HepG2 (cell line): ENCODE measurements around the gene PC. TPM values are rescaled to one million over a fixed set of nuclear protein-coding genes. Genes with fewer than 3 reads are reported as not detected.

Source experiments
- BCL6 ChIP-seq: IDR thresholded peaks from 2 replicates; pipeline ENCODE4 v1.6.1; 2016; ENCODE audit warnings: missing genetic modification reagents, missing compliant biosample characterization
- FOXA3 ChIP-seq: IDR thresholded peaks from 2 replicates; pipeline ENCODE4 v1.6.1; 2016; ENCODE audit warnings: missing genetic modification reagents, missing compliant biosample characterization
- HMG20A ChIP-seq: IDR thresholded peaks from 2 replicates; pipeline ENCODE4 v1.6.1; 2016; ENCODE audit warnings: borderline replicate concordance
- KLF16 ChIP-seq, 2 experiments: sonication (generic) in 1 of 2; formaldehyde crosslinking in 1 of 2; IDR thresholded peaks; 2 replicates each; pipeline versions ENCODE4 v1.6.1 to v1.8.0; 2016 to 2023; ENCODE audit warnings: missing genetic modification reagents in 2 of 2, missing compliant biosample characterization in 1 of 2
- LRRFIP1 ChIP-seq: sonication (generic); formaldehyde crosslinking; conservative IDR thresholded peaks from 2 replicates; pipeline ENCODE4 v1.4.0; 2020; ENCODE audit warnings: missing genetic modification reagents
- MAFG ChIP-seq: sonication (generic); formaldehyde crosslinking; IDR thresholded peaks from 2 replicates; pipeline ENCODE4 v1.5.1; 2020; ENCODE audit warnings: mild to moderate bottlenecking, missing genetic modification reagents
- MATR3 ChIP-seq: sonication (generic); formaldehyde crosslinking; IDR thresholded peaks from 2 replicates; pipeline ENCODE4 v1.4.0; 2020; ENCODE audit warnings: missing genetic modification reagents
- TCF7L2 ChIP-seq: IDR thresholded peaks from 2 replicates; pipeline ENCODE4 v1.6.1; 2011; ENCODE audit warnings: mild to moderate bottlenecking, low read depth, low read length, moderate library complexity
- ZBED4 ChIP-seq: sonication (generic); formaldehyde crosslinking; IDR thresholded peaks from 2 replicates; pipeline ENCODE4 v1.4.0; 2020; ENCODE audit warnings: missing genetic modification reagents, borderline replicate concordance
- ZBTB33 ChIP-seq: sonication (generic); formaldehyde crosslinking; IDR thresholded peaks from 2 replicates; pipeline ENCODE4 v1.4.0; 2020; ENCODE audit warnings: missing genetic modification reagents
- ZFP1 ChIP-seq: IDR thresholded peaks from 2 replicates; pipeline ENCODE4 v1.6.1; 2016
- ZNF180 ChIP-seq: sonication (generic); formaldehyde crosslinking; IDR thresholded peaks from 2 replicates; pipeline ENCODE4 v1.4.0; 2020; ENCODE audit warnings: low read depth, missing genetic modification reagents, borderline replicate concordance
- ZNF235 ChIP-seq: sonication (generic); formaldehyde crosslinking; IDR thresholded peaks from 2 replicates; pipeline ENCODE4 v1.8.1; 2023; ENCODE audit warnings: mild to moderate bottlenecking, missing genetic modification reagents, borderline replicate concordance
- ZNF530 ChIP-seq: sonication (generic); formaldehyde crosslinking; IDR thresholded peaks from 2 replicates; pipeline ENCODE4 v1.5.0; 2020; ENCODE audit warnings: low read depth, mild to moderate bottlenecking, missing genetic modification reagents
- ZNF713 ChIP-seq: sonication (generic); formaldehyde crosslinking; IDR thresholded peaks from 2 replicates; pipeline ENCODE4 v1.4.0; 2020; ENCODE audit warnings: mild to moderate bottlenecking, missing genetic modification reagents
- polyA plus RNA-seq, 8 experiments: library from polyadenylated mRNA; depleted of rRNA in 3 of 8; stranded (reverse) in 7 of 8; unstranded in 1 of 8; fragments of >200 nt; fragmentation: Illumina TruSeq in 4 of 8; extraction: Trizol in 4 of 8; gene quantifications; 2 replicates each; pipeline versions ENCODE4 v1.2.1 to v1.2.3, GENCODE V29; 2011 to 2016; ENCODE audit warnings: low read depth in 4 of 8, missing spikeins in 1 of 8, mixed read lengths in 1 of 8; ENCODE audit not compliant: insufficient read depth in 1 of 8
- total RNA-seq, 5 experiments: library from RNA; depleted of rRNA; stranded (reverse); fragments of >200 nt; fragmentation: Illumina TruSeq; extraction: Trizol; gene quantifications; 2 replicates each; pipeline ENCODE4 v1.2.3, GENCODE V29; 2016; ENCODE audit warnings: low read depth in 1 of 5
- TF ChIP-seq, protein P1 (sequence below): IDR thresholded peaks from 2 replicates; pipeline ENCODE4 v1.4.0; 2020; ENCODE audit warnings: mild to moderate bottlenecking, missing genetic modification reagents
- TF ChIP-seq, protein P2 (sequence below): sonication (generic); formaldehyde crosslinking; IDR thresholded peaks from 2 replicates; pipeline ENCODE4 v1.4.0; 2020; ENCODE audit warnings: mild to moderate bottlenecking, missing genetic modification reagents

The PC gene
- total and polyA plus RNA-seq, 2 of the 13 experiments (the other 11 are each of a cell fraction or from before 2014, with no cell fraction given), result 29.0 to 39.0 TPM

DNA sequence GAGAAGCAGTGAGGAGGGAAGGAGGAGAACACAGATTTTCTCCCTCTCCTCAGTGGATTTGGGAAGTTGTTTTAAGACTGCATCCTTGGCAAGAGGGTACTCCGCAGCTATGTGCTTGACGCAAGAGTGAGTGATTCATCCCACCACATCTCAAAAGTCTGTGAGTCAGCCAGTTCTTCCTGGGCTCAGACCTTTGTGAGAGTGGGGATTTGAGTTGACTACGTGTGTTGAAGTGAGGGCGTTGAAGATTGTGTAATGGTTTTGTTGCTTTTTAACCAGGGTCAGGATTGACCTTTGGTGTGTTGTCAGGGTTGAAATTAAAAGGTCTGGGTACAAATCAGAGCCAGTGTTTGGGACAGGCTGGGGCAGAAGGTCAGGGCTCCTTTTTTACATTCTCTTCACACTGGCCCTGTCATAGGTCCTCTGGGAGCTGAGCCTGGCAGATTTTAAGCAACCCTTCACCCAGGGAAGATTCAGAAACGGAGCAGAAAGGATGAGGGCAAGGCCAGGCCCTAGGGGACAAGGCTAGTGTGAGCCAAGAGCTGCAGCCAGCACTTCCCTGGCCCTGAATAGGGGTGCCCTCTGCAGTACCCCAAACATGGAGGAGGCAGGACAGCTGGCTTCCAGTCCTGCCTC is 12.7 kb upstream of the PC start (continued):
- TF ChIP-seq, protein P1, sequence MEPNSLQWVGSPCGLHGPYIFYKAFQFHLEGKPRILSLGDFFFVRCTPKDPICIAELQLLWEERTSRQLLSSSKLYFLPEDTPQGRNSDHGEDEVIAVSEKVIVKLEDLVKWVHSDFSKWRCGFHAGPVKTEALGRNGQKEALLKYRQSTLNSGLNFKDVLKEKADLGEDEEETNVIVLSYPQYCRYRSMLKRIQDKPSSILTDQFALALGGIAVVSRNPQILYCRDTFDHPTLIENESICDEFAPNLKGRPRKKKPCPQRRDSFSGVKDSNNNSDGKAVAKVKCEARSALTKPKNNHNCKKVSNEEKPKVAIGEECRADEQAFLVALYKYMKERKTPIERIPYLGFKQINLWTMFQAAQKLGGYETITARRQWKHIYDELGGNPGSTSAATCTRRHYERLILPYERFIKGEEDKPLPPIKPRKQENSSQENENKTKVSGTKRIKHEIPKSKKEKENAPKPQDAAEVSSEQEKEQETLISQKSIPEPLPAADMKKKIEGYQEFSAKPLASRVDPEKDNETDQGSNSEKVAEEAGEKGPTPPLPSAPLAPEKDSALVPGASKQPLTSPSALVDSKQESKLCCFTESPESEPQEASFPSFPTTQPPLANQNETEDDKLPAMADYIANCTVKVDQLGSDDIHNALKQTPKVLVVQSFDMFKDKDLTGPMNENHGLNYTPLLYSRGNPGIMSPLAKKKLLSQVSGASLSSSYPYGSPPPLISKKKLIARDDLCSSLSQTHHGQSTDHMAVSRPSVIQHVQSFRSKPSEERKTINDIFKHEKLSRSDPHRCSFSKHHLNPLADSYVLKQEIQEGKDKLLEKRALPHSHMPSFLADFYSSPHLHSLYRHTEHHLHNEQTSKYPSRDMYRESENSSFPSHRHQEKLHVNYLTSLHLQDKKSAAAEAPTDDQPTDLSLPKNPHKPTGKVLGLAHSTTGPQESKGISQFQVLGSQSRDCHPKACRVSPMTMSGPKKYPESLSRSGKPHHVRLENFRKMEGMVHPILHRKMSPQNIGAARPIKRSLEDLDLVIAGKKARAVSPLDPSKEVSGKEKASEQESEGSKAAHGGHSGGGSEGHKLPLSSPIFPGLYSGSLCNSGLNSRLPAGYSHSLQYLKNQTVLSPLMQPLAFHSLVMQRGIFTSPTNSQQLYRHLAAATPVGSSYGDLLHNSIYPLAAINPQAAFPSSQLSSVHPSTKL, result peak; percentile 95
- TF ChIP-seq, protein P2, sequence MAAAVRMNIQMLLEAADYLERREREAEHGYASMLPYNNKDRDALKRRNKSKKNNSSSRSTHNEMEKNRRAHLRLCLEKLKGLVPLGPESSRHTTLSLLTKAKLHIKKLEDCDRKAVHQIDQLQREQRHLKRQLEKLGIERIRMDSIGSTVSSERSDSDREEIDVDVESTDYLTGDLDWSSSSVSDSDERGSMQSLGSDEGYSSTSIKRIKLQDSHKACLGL, result no peak
- no peak for TF ChIP-seq MAFG (CRISPR knock-in tag)
- peak; percentile 11; the same call in 1 of the 2 replicates for TF ChIP-seq ZBTB33 (CRISPR knock-in tag)
- no peak for TF ChIP-seq MATR3 (CRISPR knock-in tag)
- peak in 1 of 2 experiments; percentile 93; a peak in 2 of 4 replicates for TF ChIP-seq KLF16 (CRISPR knock-in tag; IDR thresholded peaks at IDR 0.05)
- TF ChIP-seq ZBED4 (CRISPR knock-in tag), result 0 out of 2 replicates have a peak, but pooled peaks have one; percentile 49
- TF ChIP-seq LRRFIP1, result no peak
- peak; percentile 88 for TF ChIP-seq FOXA3 (CRISPR knock-in tag)
- TF ChIP-seq ZNF180 (CRISPR knock-in tag), result no peak
- peak; percentile 84 for TF ChIP-seq BCL6
- no peak for TF ChIP-seq ZNF713 (CRISPR knock-in tag)
- no peak for TF ChIP-seq ZNF235 (CRISPR knock-in tag)
- TF ChIP-seq HMG20A, result peak; percentile 99
- TF ChIP-seq TCF7L2, result no peak
- peak; percentile 83; the same call in 1 of the 2 replicates for TF ChIP-seq ZFP1 (CRISPR knock-in tag)
- no peak for TF ChIP-seq ZNF530 (CRISPR knock-in tag)
